ENCODE data around the gene SP2.

SP2 gene

GRCh38 chr17:47891545-47892088, 4.4 kb upstream of the SP2 start:
- Histone ChIP-seq H3K36me3 (replicated peaks) (no peaks in the 10 kb centered on the region), H3K27ac (no peak overlapping the region), H3K4me3 (ENCODE audit: low read depth, low read length) (no peak overlapping the region), H3K27me3 (replicated peaks) (no peaks in the 10 kb centered on the region)
- DNase-seq, result no peak
- no peak for TF ChIP-seq CTCF (IDR thresholded peaks at IDR 0.05; ENCODE audit: low read depth, low read length, missing control alignments)
- in situ Hi-C loops (cut with HindIII; ENCODE audit: low pct_ligation_motif_present, low sequenced_read_pairs), result no loop called here

GRCh38 chr17:47894498-47895346, 1.3 kb upstream of the SP2 start:
- TF ChIP-seq CTCF (IDR thresholded peaks at IDR 0.05; ENCODE audit: low read depth, low read length, missing control alignments), result no peak
- Histone ChIP-seq H3K4me3 (ENCODE audit: low read depth, low read length) (peak overlapping the region; percentile 94), H3K27me3 (replicated peaks) (no peaks in the 10 kb centered on the region), H3K27ac (peak overlapping the region; percentile 47), H3K36me3 (replicated peaks) (no peaks in the 10 kb centered on the region)
- in situ Hi-C loops (cut with HindIII; ENCODE audit: low pct_ligation_motif_present, low sequenced_read_pairs), result no loop called here
- DNase-seq, result no peak

- peak overlapping the region; percentile 94 for H3K4me3 ChIP-seq (ENCODE audit: low read depth, low read length)
- TF ChIP-seq CTCF (IDR thresholded peaks at IDR 0.05; ENCODE audit: low read depth, low read length, missing control alignments), result no peak
- no peaks in the 10 kb centered on the region for H3K36me3 ChIP-seq (replicated peaks)
- in situ Hi-C loops (cut with HindIII; ENCODE audit: low pct_ligation_motif_present, low sequenced_read_pairs), result no loop called here
- peak overlapping the region; percentile 47 for H3K27ac ChIP-seq
- no peak for DNase-seq
- H3K27me3 ChIP-seq (replicated peaks), result no peaks in the 10 kb centered on the region
Measured at GRCh38 chr17:47895347-47895855, 635 bp upstream of the SP2 start.

- in situ Hi-C loops (cut with HindIII; ENCODE audit: low pct_ligation_motif_present, low sequenced_read_pairs), result no loop called here
- H3K27ac ChIP-seq, result peak overlapping the region; percentile 98
- peak overlapping the region; percentile 93 for H3K4me3 ChIP-seq (ENCODE audit: low read depth, low read length)
- TF ChIP-seq CTCF (IDR thresholded peaks at IDR 0.05; ENCODE audit: low read depth, low read length, missing control alignments), result no peak
- H3K36me3 ChIP-seq (replicated peaks), result no peaks in the 10 kb centered on the region
- no peak for DNase-seq
- H3K27me3 ChIP-seq (replicated peaks), result no peaks in the 10 kb centered on the region
Measured at GRCh38 chr17:47896672-47897490, 845 bp downstream of the SP2 start.

GRCh38 chr17:47897561-47897960, 1.5 kb downstream of the SP2 start:
- in situ Hi-C loops (cut with HindIII; ENCODE audit: low pct_ligation_motif_present, low sequenced_read_pairs), result no loop called here
- no peak for TF ChIP-seq CTCF (IDR thresholded peaks at IDR 0.05; ENCODE audit: low read depth, low read length, missing control alignments)
- peak overlapping the region; percentile 93 for H3K4me3 ChIP-seq (ENCODE audit: low read depth, low read length)
- no peak for DNase-seq
- no peaks in the 10 kb centered on the region for H3K36me3 ChIP-seq (replicated peaks)
- H3K27ac ChIP-seq, result no peak overlapping the region
- no peaks in the 10 kb centered on the region for H3K27me3 ChIP-seq (replicated peaks)

Data from brain microvascular endothelial cell (primary cell).